OCI-LY7 (cell line): Measurements from ENCODE around the gene WDR86.

Experiments
- EZH2phosphoT487 ChIP-seq: fragments of 200-600 bp; sonication (generic); IDR thresholded peaks from 2 replicates; pipeline ENCODE4 v1.6.1; 2018; ENCODE audit warnings: low read depth, borderline replicate concordance, mild to moderate bottlenecking, mixed run types, antibody characterized with exemption, low read length, moderate library complexity, mixed read lengths
- TF ChIP-seq, protein P1 (sequence below): fragments of 200-600 bp; sonication (generic); conservative IDR thresholded peaks from 2 replicates; pipeline ENCODE4 v1.5.1; 2014; ENCODE audit warnings: mild to moderate bottlenecking, antibody characterized with exemption, low read length, moderate library complexity, mixed read lengths

DNA sequence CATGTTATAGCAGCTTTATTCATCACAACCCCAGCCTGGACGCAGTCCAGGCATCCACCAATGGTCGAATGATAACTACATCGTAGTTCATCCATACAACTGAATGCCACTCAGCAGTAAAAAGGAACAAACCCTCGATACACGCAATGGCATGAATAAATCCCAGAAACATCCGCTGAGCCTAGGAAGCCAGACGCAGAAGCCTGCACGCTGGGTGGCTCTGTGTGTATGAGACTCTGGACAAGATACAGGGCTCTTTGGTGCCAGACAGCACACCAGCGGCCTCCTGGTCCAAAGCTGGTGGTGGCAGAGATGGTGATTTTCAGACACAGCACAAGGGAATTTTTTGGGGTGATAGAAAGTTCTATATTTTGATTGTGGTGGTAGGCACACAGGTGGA, 40.2 kb upstream of the WDR86 start:
- TF ChIP-seq, protein P1, sequence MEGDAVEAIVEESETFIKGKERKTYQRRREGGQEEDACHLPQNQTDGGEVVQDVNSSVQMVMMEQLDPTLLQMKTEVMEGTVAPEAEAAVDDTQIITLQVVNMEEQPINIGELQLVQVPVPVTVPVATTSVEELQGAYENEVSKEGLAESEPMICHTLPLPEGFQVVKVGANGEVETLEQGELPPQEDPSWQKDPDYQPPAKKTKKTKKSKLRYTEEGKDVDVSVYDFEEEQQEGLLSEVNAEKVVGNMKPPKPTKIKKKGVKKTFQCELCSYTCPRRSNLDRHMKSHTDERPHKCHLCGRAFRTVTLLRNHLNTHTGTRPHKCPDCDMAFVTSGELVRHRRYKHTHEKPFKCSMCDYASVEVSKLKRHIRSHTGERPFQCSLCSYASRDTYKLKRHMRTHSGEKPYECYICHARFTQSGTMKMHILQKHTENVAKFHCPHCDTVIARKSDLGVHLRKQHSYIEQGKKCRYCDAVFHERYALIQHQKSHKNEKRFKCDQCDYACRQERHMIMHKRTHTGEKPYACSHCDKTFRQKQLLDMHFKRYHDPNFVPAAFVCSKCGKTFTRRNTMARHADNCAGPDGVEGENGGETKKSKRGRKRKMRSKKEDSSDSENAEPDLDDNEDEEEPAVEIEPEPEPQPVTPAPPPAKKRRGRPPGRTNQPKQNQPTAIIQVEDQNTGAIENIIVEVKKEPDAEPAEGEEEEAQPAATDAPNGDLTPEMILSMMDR = no peak
- no peak for TF ChIP-seq EZH2phosphoT487
